ENCODE data around the gene ESRRB.

GRCh38 chr14:76490735-76491134 lies 114.8 kb downstream of the ESRRB start:
- TF ChIP-seq, protein P1, sequence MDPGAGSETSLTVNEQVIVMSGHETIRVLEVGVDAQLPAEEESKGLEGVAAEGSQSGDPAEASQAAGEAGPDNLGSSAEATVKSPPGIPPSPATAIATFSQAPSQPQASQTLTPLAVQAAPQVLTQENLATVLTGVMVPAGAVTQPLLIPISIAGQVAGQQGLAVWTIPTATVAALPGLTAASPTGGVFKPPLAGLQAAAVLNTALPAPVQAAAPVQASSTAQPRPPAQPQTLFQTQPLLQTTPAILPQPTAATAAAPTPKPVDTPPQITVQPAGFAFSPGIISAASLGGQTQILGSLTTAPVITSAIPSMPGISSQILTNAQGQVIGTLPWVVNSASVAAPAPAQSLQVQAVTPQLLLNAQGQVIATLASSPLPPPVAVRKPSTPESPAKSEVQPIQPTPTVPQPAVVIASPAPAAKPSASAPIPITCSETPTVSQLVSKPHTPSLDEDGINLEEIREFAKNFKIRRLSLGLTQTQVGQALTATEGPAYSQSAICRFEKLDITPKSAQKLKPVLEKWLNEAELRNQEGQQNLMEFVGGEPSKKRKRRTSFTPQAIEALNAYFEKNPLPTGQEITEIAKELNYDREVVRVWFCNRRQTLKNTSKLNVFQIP (CRISPR knock-in tag; IDR thresholded peaks at IDR 0.05; ENCODE audit: borderline replicate concordance, low read depth), result no peak
- no peak for TF ChIP-seq ARNTL (CRISPR knock-in tag; IDR thresholded peaks at IDR 0.05; ENCODE audit: borderline replicate concordance, low read depth)
- no peak for TF ChIP-seq ZNF8 (CRISPR knock-in tag; IDR thresholded peaks at IDR 0.05)
- TF ChIP-seq, protein P2, sequence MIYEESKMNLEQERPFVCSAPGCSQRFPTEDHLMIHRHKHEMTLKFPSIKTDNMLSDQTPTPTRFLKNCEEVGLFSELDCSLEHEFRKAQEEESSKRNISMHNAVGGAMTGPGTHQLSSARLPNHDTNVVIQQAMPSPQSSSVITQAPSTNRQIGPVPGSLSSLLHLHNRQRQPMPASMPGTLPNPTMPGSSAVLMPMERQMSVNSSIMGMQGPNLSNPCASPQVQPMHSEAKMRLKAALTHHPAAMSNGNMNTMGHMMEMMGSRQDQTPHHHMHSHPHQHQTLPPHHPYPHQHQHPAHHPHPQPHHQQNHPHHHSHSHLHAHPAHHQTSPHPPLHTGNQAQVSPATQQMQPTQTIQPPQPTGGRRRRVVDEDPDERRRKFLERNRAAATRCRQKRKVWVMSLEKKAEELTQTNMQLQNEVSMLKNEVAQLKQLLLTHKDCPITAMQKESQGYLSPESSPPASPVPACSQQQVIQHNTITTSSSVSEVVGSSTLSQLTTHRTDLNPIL (CRISPR knock-in tag; IDR thresholded peaks at IDR 0.05; ENCODE audit: low read depth), result no peak
- TF ChIP-seq, protein P3, sequence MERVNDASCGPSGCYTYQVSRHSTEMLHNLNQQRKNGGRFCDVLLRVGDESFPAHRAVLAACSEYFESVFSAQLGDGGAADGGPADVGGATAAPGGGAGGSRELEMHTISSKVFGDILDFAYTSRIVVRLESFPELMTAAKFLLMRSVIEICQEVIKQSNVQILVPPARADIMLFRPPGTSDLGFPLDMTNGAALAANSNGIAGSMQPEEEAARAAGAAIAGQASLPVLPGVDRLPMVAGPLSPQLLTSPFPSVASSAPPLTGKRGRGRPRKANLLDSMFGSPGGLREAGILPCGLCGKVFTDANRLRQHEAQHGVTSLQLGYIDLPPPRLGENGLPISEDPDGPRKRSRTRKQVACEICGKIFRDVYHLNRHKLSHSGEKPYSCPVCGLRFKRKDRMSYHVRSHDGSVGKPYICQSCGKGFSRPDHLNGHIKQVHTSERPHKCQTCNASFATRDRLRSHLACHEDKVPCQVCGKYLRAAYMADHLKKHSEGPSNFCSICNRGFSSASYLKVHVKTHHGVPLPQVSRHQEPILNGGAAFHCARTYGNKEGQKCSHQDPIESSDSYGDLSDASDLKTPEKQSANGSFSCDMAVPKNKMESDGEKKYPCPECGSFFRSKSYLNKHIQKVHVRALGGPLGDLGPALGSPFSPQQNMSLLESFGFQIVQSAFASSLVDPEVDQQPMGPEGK (CRISPR knock-in tag; IDR thresholded peaks at IDR 0.05; ENCODE audit: borderline replicate concordance), result no peak
- TF ChIP-seq TOX (CRISPR knock-in tag; IDR thresholded peaks at IDR 0.05; ENCODE audit: borderline replicate concordance), result no peak
- TF ChIP-seq ESRRG (CRISPR knock-in tag; IDR thresholded peaks at IDR 0.05), result no peak
- TF ChIP-seq ZC3H10 (CRISPR knock-in tag; IDR thresholded peaks at IDR 0.05), result no peak
- no peak for TF ChIP-seq RARB (CRISPR knock-in tag; IDR thresholded peaks at IDR 0.05)
- TF ChIP-seq ZNF70 (CRISPR knock-in tag; IDR thresholded peaks at IDR 0.05), result no peak
